Activated CD8-positive, alpha-beta memory T cell treated with anti-CD3 and anti-CD28 coated beads, Interleukin-2, amount 10 ng/mL, durations not matched to agents 7 days and 5 days (primary cell): Measurements from ENCODE around the gene CIBAR2. TPM values are rescaled to one million over a fixed set of nuclear protein-coding genes. Genes with fewer than 3 reads are reported as not detected.
"Not testable (repeated sequence)": the region's sequence is repeated elsewhere in the genome, so short reads cannot be mapped to it uniquely, and the experiment has no call there.

Experiments
- ATAC-seq: fragments of 150-1000 bp; cut with Tn5 transposase; one replicate; pipeline ENCODE4 v1.10.0; 2021; ENCODE audit warnings: moderate library complexity
- CTCF ChIA-PET: fragments of 350-600 bp; sonication (Branson Sonifier 250); formaldehyde crosslinking; loops from one replicate; lab custom pipeline; 2021; ENCODE audit warnings: antibody characterized with exemption; lab: Charles Lee
- DNase-seq: peaks from one replicate; pipeline ENCODE4 v3.0.0-alpha.2; 2020
- H3K27ac Mint-ChIP-seq: one replicate; pipeline ENCODE4 v1.8.0; 2021; ENCODE audit warnings: mild to moderate bottlenecking, mixed read lengths
- H3K27me3 Mint-ChIP-seq: one replicate; pipeline ENCODE4 v1.8.0; 2021; ENCODE audit warnings: mixed read lengths
- H3K36me3 Mint-ChIP-seq: one replicate; pipeline ENCODE4 v1.8.0; 2021; ENCODE audit warnings: mild to moderate bottlenecking, mixed read lengths
- H3K4me1 Mint-ChIP-seq: one replicate; pipeline ENCODE4 v1.8.0; 2021; ENCODE audit warnings: mixed read lengths
- H3K4me3 Mint-ChIP-seq: one replicate; pipeline ENCODE4 v1.8.0; 2021; ENCODE audit warnings: mild to moderate bottlenecking, moderate library complexity, mixed read lengths
- H3K9me3 Mint-ChIP-seq: one replicate; pipeline ENCODE4 v1.8.0; 2022; ENCODE audit warnings: low read depth, mixed read lengths
- total RNA-seq, 2 experiments: library from RNA; stranded (reverse); gene quantifications; one replicate each; pipeline ENCODE4 v1.2.3, GENCODE V29; 2021

Gene CIBAR2
- total RNA-seq, 2 experiments from 2014 or later: not detected

- Mint-ChIP-seq H3K4me3 (no peak overlapping the region), H3K9me3 (no peaks in the 10 kb centered on the region), H3K4me1 (no peaks in the 10 kb centered on the region), H3K27ac (no peak overlapping the region), H3K27me3 (no peaks in the 10 kb centered on the region), H3K36me3 (no peaks in the 10 kb centered on the region)
- DNase-seq (no peak), ATAC-seq (no peak)
- CTCF ChIA-PET: interaction anchor here (4.1 kb wide), 1 partner anchor 15 kb away, joined by 13 read pairs; no protein-coding TSS in a partner anchor
Measured at GRCh38 chr16:85129876-85130704, 17.8 kb upstream of the CIBAR2 start.

GRCh38 chr16:85128079-85128837 lies 16.0 kb upstream of the CIBAR2 start:
- Mint-ChIP-seq H3K4me1 (no peaks in the 10 kb centered on the region), H3K36me3 (no peaks in the 10 kb centered on the region), H3K27me3 (no peaks in the 10 kb centered on the region), H3K9me3 (no peaks in the 10 kb centered on the region), H3K4me3 (no peak overlapping the region), H3K27ac (no peak overlapping the region)
- DNase-seq (no peak), ATAC-seq (no peak)
- CTCF ChIA-PET: interaction anchor here (4.1 kb wide), 1 partner anchor 14 kb away, joined by 13 read pairs; no protein-coding TSS in a partner anchor

GRCh38 chr16:85127379-85127723 lies 15.1 kb upstream of the CIBAR2 start:
- ATAC-seq (no peak), DNase-seq (no peak)
- H3K4me3 Mint-ChIP-seq: no peak overlapping the region
- H3K36me3 Mint-ChIP-seq: no peaks in the 10 kb centered on the region
- no peak overlapping the region for H3K27ac Mint-ChIP-seq
- CTCF ChIA-PET: interaction anchor here (4.1 kb wide), 1 partner anchor 13 kb away, joined by 13 read pairs; no protein-coding TSS in a partner anchor
- H3K27me3 Mint-ChIP-seq: no peaks in the 10 kb centered on the region
- H3K4me1 Mint-ChIP-seq: no peaks in the 10 kb centered on the region
- H3K9me3 Mint-ChIP-seq: no peaks in the 10 kb centered on the region

GRCh38 chr16:85126705-85127378 lies 14.6 kb upstream of the CIBAR2 start:
- no peak for ATAC-seq
- no peaks in the 10 kb centered on the region for H3K27me3 Mint-ChIP-seq
- no peak overlapping the region for H3K27ac Mint-ChIP-seq
- DNase-seq: no peak
- CTCF ChIA-PET: interaction anchor here (2.9 to 4.1 kb wide), 2 partner anchors 12 kb away, joined by 11 to 13 read pairs; no protein-coding TSS in a partner anchor
- H3K36me3 Mint-ChIP-seq: no peaks in the 10 kb centered on the region
- H3K4me3 Mint-ChIP-seq: no peak overlapping the region
- H3K4me1 Mint-ChIP-seq: no peaks in the 10 kb centered on the region
- H3K9me3 Mint-ChIP-seq: no peaks in the 10 kb centered on the region

- CTCF ChIA-PET: interaction anchor here (2.1 to 2.9 kb wide), 2 partner anchors 11 to 40 kb away, joined by 6 to 11 read pairs; no protein-coding TSS in a partner anchor
- no peak for DNase-seq
- ATAC-seq: no peak
- Mint-ChIP-seq H3K27ac (no peak overlapping the region), H3K9me3 (no peaks in the 10 kb centered on the region), H3K27me3 (no peaks in the 10 kb centered on the region), H3K36me3 (no peaks in the 10 kb centered on the region), H3K4me3 (no peak overlapping the region), H3K4me1 (no peaks in the 10 kb centered on the region)
Measured at GRCh38 chr16:85126394-85126704, 14.1 kb upstream of the CIBAR2 start.

GRCh38 chr16:85125570-85126393 lies 13.5 kb upstream of the CIBAR2 start:
- CTCF ChIA-PET: interaction anchor here (2.1 to 2.9 kb wide), 2 partner anchors 11 to 39 kb away, joined by 6 to 11 read pairs; no protein-coding TSS in a partner anchor
- Mint-ChIP-seq H3K4me1 (no peaks in the 10 kb centered on the region), H3K4me3 (no peak overlapping the region), H3K36me3 (no peaks in the 10 kb centered on the region), H3K27ac (no peak overlapping the region), H3K9me3 (no peaks in the 10 kb centered on the region), H3K27me3 (no peaks in the 10 kb centered on the region)
- DNase-seq (no peak), ATAC-seq (no peak)

- no peak overlapping the region for H3K27ac Mint-ChIP-seq
- H3K4me3 Mint-ChIP-seq: no peak overlapping the region
- no peak for ATAC-seq
- DNase-seq: no peak
- no peaks in the 10 kb centered on the region for H3K9me3 Mint-ChIP-seq
- H3K36me3 Mint-ChIP-seq: no peaks in the 10 kb centered on the region
- no peaks in the 10 kb centered on the region for H3K27me3 Mint-ChIP-seq
- CTCF ChIA-PET: interaction anchor here (2.1 to 2.9 kb wide), 2 partner anchors 10 to 38 kb away, joined by 6 to 11 read pairs; no protein-coding TSS in a partner anchor
- H3K4me1 Mint-ChIP-seq: no peaks in the 10 kb centered on the region
Measured at GRCh38 chr16:85124636-85125346, 12.5 kb upstream of the CIBAR2 start.

- DNase-seq: no peak
- Mint-ChIP-seq H3K4me1 (no peaks in the 10 kb centered on the region), H3K27me3 (no peaks in the 10 kb centered on the region), H3K4me3 (no peak overlapping the region), H3K9me3 (no peaks in the 10 kb centered on the region), H3K36me3 (no peaks in the 10 kb centered on the region), H3K27ac (no peak overlapping the region)
- no peak for ATAC-seq
- CTCF ChIA-PET: interaction anchor here (1.1 to 2.9 kb wide), 3 partner anchors 9 to 37 kb away, joined by 6 to 11 read pairs (median 7); no protein-coding TSS in a partner anchor
Measured at GRCh38 chr16:85123891-85124635, 11.8 kb upstream of the CIBAR2 start.

- not testable (repeated sequence) for H3K36me3 Mint-ChIP-seq, DNase-seq, H3K27ac Mint-ChIP-seq, H3K9me3 Mint-ChIP-seq, ATAC-seq, H3K4me1 Mint-ChIP-seq, H3K27me3 Mint-ChIP-seq, H3K4me3 Mint-ChIP-seq
- CTCF ChIA-PET: interaction anchor here (0.7 to 1.1 kb wide), 2 partner anchors 9 to 11 kb away, joined by 3 to 7 read pairs; no protein-coding TSS in a partner anchor
Measured at GRCh38 chr16:85123441-85123840, 11.2 kb upstream of the CIBAR2 start.

GRCh38 chr16:85120006-85120340 lies 7.7 kb upstream of the CIBAR2 start:
- CTCF ChIA-PET: interaction anchor here (0.7 to 1.1 kb wide), 2 partner anchors 125 to 137 kb away, joined by 3 read pairs; no protein-coding TSS in a partner anchor
- ATAC-seq (no peak), DNase-seq (no peak)
- no peaks in the 10 kb centered on the region for H3K9me3 Mint-ChIP-seq
- H3K4me3 Mint-ChIP-seq: no peak overlapping the region
- H3K4me1 Mint-ChIP-seq: peaks cover 4% of the 10 kb centered on the region
- H3K27me3 Mint-ChIP-seq: no peaks in the 10 kb centered on the region
- H3K27ac Mint-ChIP-seq: no peak overlapping the region
- H3K36me3 Mint-ChIP-seq: no peaks in the 10 kb centered on the region

GRCh38 chr16:85117418-85117817 lies 5.1 kb upstream of the CIBAR2 start:
- no peaks in the 10 kb centered on the region for H3K9me3 Mint-ChIP-seq
- H3K36me3 Mint-ChIP-seq: no peaks in the 10 kb centered on the region
- no peak for DNase-seq
- no peaks in the 10 kb centered on the region for H3K27me3 Mint-ChIP-seq
- peaks cover 7% of the 10 kb centered on the region for H3K4me1 Mint-ChIP-seq
- no peak overlapping the region for H3K27ac Mint-ChIP-seq
- CTCF ChIA-PET: no interaction called here
- no peak overlapping the region for H3K4me3 Mint-ChIP-seq
- ATAC-seq: no peak
